Karpas-422 (cell line): ENCODE measurements around the gene GALNT2. TPM values are rescaled to one million over a fixed set of nuclear protein-coding genes. Genes with fewer than 3 reads are reported as not detected.

Source experiments
- DNase-seq: peaks from one replicate; pipeline ENCODE4 v3.0.0-alpha.2; 2015
- H2AFZ ChIP-seq: fragments of 200-600 bp; sonication (generic); 2 replicates; pipeline ENCODE4 v1.6.1; 2014; ENCODE audit warnings: antibody characterized with exemption, low read length, mixed read lengths
- H3K27ac ChIP-seq: fragments of 200-600 bp; sonication (generic); 2 replicates; pipeline ENCODE4 v1.5.1; 2014; ENCODE audit warnings: mild to moderate bottlenecking, low read length, moderate library complexity
- H3K27me3 ChIP-seq: fragments of 200-600 bp; sonication (generic); 2 replicates; pipeline ENCODE4 v1.6.1; 2014; ENCODE audit warnings: low read length, mixed read lengths
- H3K36me3 ChIP-seq: fragments of 200-600 bp; sonication (generic); 2 replicates; pipeline ENCODE4 v1.6.1; 2014; ENCODE audit warnings: low read length, mixed read lengths; ENCODE audit not compliant: insufficient read depth
- H3K4me1 ChIP-seq: fragments of 200-600 bp; sonication (generic); 2 replicates; pipeline ENCODE4 v1.6.1; 2014; ENCODE audit warnings: mild to moderate bottlenecking, low read length, mixed read lengths
- H3K4me2 ChIP-seq: fragments of 200-600 bp; sonication (generic); 2 replicates; pipeline ENCODE4 v1.6.1; 2014; ENCODE audit warnings: low read length, low read depth, mild to moderate bottlenecking; ENCODE audit not compliant: poor library complexity, severe bottlenecking
- H3K4me3 ChIP-seq: fragments of 200-600 bp; sonication (generic); 2 replicates; pipeline ENCODE4 v1.5.1; 2014; ENCODE audit warnings: mild to moderate bottlenecking, antibody characterized with exemption, low read length, mixed read lengths
- H3K79me2 ChIP-seq: fragments of 200-600 bp; sonication (generic); 2 replicates; pipeline ENCODE4 v1.6.1; 2014; ENCODE audit warnings: mild to moderate bottlenecking, low read length, mixed read lengths
- H3K9ac ChIP-seq: fragments of 200-600 bp; sonication (generic); 2 replicates; pipeline ENCODE4 v1.6.0; 2014; ENCODE audit warnings: low read length
- H3K9me2 ChIP-seq: fragments of 200-600 bp; sonication (generic), shearing (Covaris generic); replicated peaks from 2 replicates; pipeline ENCODE4 v1.6.0; 2014; ENCODE audit warnings: mild to moderate bottlenecking, low read length, moderate library complexity; ENCODE audit not compliant: insufficient read depth
- H3K9me3 ChIP-seq: fragments of 300-700, 200-600 bp; sonication (generic); 2 replicates; pipeline ENCODE4 v1.6.1; 2014; ENCODE audit warnings: low read length, mixed read lengths
- H4K20me1 ChIP-seq: fragments of 200-600 bp; sonication (generic); 2 replicates; pipeline ENCODE4 v1.6.1; 2014; ENCODE audit warnings: mild to moderate bottlenecking, antibody characterized with exemption, low read length, low read depth; ENCODE audit not compliant: insufficient read depth
- total RNA-seq: library from RNA; depleted of rRNA; stranded (reverse); fragments of >200 nt; shearing (Covaris generic); gene quantifications from 2 replicates; pipeline ENCODE4 v1.2.3, GENCODE V29; 2014; ENCODE audit warnings: low replicate concordance

GALNT2 gene
- total RNA-seq, 1 experiment from 2014 or later, result 2.7 TPM

GRCh38 chr1:230065571-230065970 lies 1.5 kb upstream of the GALNT2 start:
- no peak overlapping the region for H3K27ac ChIP-seq
- H3K79me2 ChIP-seq, result no peaks in the 10 kb centered on the region
- H3K4me1 ChIP-seq, result peaks cover 25% of the 10 kb centered on the region
- DNase-seq, result no peak
- H3K4me3 ChIP-seq, result no peak overlapping the region
- 0 out of 2 replicates have a peak overlapping the region, but pooled peaks have one; percentile 95 for H2AFZ ChIP-seq
- peaks cover 27% of the 10 kb centered on the region for H4K20me1 ChIP-seq
- peak overlapping the region; percentile 96 for H3K4me2 ChIP-seq
- peak overlapping the region; percentile 76; the same call in 1 of the 2 replicates for H3K9ac ChIP-seq
- H3K9me2 ChIP-seq, result no peaks in the 10 kb centered on the region
- no peaks in the 10 kb centered on the region for H3K9me3 ChIP-seq
- no peaks in the 10 kb centered on the region for H3K27me3 ChIP-seq
- H3K36me3 ChIP-seq, result no peaks in the 10 kb centered on the region

GRCh38 chr1:230066031-230066430 lies 1.0 kb upstream of the GALNT2 start:
- Histone ChIP-seq H3K9me2 (no peaks in the 10 kb centered on the region), H4K20me1 (peaks cover 30% of the 10 kb centered on the region), H3K36me3 (no peaks in the 10 kb centered on the region), H3K9ac (peak overlapping the region; percentile 76), H3K4me3 (peak overlapping the region; percentile 72), H3K27me3 (no peaks in the 10 kb centered on the region), H3K4me1 (peaks cover 25% of the 10 kb centered on the region), H3K9me3 (no peaks in the 10 kb centered on the region), H3K4me2 (peak overlapping the region; percentile 96), H3K27ac (no peak overlapping the region), H3K79me2 (no peaks in the 10 kb centered on the region), H2AFZ (peak overlapping the region; percentile 95)
- DNase-seq, result no peak

- no peaks in the 10 kb centered on the region for H3K9me3 ChIP-seq
- no peaks in the 10 kb centered on the region for H3K27me3 ChIP-seq
- H3K9me2 ChIP-seq, result no peaks in the 10 kb centered on the region
- H3K4me3 ChIP-seq, result peak overlapping the region; percentile 85
- no peaks in the 10 kb centered on the region for H3K79me2 ChIP-seq
- peaks cover 42% of the 10 kb centered on the region for H4K20me1 ChIP-seq
- H3K27ac ChIP-seq, result no peak overlapping the region
- no peaks in the 10 kb centered on the region for H3K36me3 ChIP-seq
- peak overlapping the region; percentile 92 for H3K4me2 ChIP-seq
- no peak overlapping the region; the same call in 1 of the 2 replicates for H2AFZ ChIP-seq
- H3K9ac ChIP-seq, result peak overlapping the region; percentile 77
- no peak for DNase-seq
- peaks cover 25% of the 10 kb centered on the region for H3K4me1 ChIP-seq
Measured at GRCh38 chr1:230067419-230067870, 407 bp downstream of the GALNT2 start.

- Histone ChIP-seq H3K4me2 (peak overlapping the region; percentile 92), H3K9me2 (no peaks in the 10 kb centered on the region), H3K27me3 (no peaks in the 10 kb centered on the region), H3K27ac (no peak overlapping the region), H2AFZ (no peak overlapping the region), H3K79me2 (no peaks in the 10 kb centered on the region), H3K9ac (peak overlapping the region; percentile 77), H3K4me3 (peak overlapping the region; percentile 85), H3K9me3 (no peaks in the 10 kb centered on the region), H4K20me1 (peaks cover 46% of the 10 kb centered on the region), H3K4me1 (peaks cover 25% of the 10 kb centered on the region), H3K36me3 (no peaks in the 10 kb centered on the region)
- DNase-seq, result no peak
Measured at GRCh38 chr1:230067871-230068620, 1.0 kb downstream of the GALNT2 start.

- no peaks in the 10 kb centered on the region for H3K27me3 ChIP-seq
- no peak for DNase-seq
- H3K9ac ChIP-seq, result 0 out of 2 replicates have a peak overlapping the region, but pooled peaks have one; percentile 77
- peaks cover 25% of the 10 kb centered on the region for H3K4me1 ChIP-seq
- H3K36me3 ChIP-seq, result no peaks in the 10 kb centered on the region
- H4K20me1 ChIP-seq, result peaks cover 46% of the 10 kb centered on the region
- H3K4me2 ChIP-seq, result peak overlapping the region; percentile 92
- no peaks in the 10 kb centered on the region for H3K9me3 ChIP-seq
- H3K27ac ChIP-seq, result no peak overlapping the region
- H3K9me2 ChIP-seq, result no peaks in the 10 kb centered on the region
- no peaks in the 10 kb centered on the region for H3K79me2 ChIP-seq
- no peak overlapping the region for H2AFZ ChIP-seq
- H3K4me3 ChIP-seq, result peak overlapping the region; percentile 85; the same call in 1 of the 2 replicates
Measured at GRCh38 chr1:230068621-230068873, 1.5 kb downstream of the GALNT2 start.

GRCh38 chr1:230068952-230069684 lies 2.1 kb downstream of the GALNT2 start:
- peak overlapping the region; percentile 85; the same call in 1 of the 2 replicates for H3K4me3 ChIP-seq
- H3K4me1 ChIP-seq, result peaks cover 25% of the 10 kb centered on the region
- H2AFZ ChIP-seq, result no peak overlapping the region
- H3K36me3 ChIP-seq, result no peaks in the 10 kb centered on the region
- no peaks in the 10 kb centered on the region for H3K79me2 ChIP-seq
- H3K4me2 ChIP-seq, result peak overlapping the region; percentile 92
- H3K9ac ChIP-seq, result no peak overlapping the region
- no peaks in the 10 kb centered on the region for H3K27me3 ChIP-seq
- DNase-seq, result no peak
- H3K9me3 ChIP-seq, result no peaks in the 10 kb centered on the region
- H4K20me1 ChIP-seq, result peaks cover 46% of the 10 kb centered on the region
- no peak overlapping the region for H3K27ac ChIP-seq
- H3K9me2 ChIP-seq, result no peaks in the 10 kb centered on the region

- Histone ChIP-seq H2AFZ (no peak overlapping the region), H4K20me1 (peaks cover 46% of the 10 kb centered on the region), H3K9me2 (no peaks in the 10 kb centered on the region), H3K4me1 (peaks cover 25% of the 10 kb centered on the region), H3K27ac (no peak overlapping the region), H3K4me3 (no peak overlapping the region), H3K9me3 (no peaks in the 10 kb centered on the region), H3K27me3 (no peaks in the 10 kb centered on the region), H3K36me3 (no peaks in the 10 kb centered on the region), H3K9ac (no peak overlapping the region), H3K79me2 (no peaks in the 10 kb centered on the region), H3K4me2 (no peak overlapping the region)
- no peak for DNase-seq
Measured at GRCh38 chr1:230069796-230070195, 2.8 kb downstream of the GALNT2 start.
